Measurements from ENCODE around the gene DCDC2C. TPM values are rescaled to one million over a fixed set of nuclear protein-coding genes. Genes with fewer than 3 reads are reported as not detected.

The DCDC2C gene
- total RNA-seq, 4 donors from 2014 or later: 0.40 to 1.5 (median 0.68) TPM

DNA sequence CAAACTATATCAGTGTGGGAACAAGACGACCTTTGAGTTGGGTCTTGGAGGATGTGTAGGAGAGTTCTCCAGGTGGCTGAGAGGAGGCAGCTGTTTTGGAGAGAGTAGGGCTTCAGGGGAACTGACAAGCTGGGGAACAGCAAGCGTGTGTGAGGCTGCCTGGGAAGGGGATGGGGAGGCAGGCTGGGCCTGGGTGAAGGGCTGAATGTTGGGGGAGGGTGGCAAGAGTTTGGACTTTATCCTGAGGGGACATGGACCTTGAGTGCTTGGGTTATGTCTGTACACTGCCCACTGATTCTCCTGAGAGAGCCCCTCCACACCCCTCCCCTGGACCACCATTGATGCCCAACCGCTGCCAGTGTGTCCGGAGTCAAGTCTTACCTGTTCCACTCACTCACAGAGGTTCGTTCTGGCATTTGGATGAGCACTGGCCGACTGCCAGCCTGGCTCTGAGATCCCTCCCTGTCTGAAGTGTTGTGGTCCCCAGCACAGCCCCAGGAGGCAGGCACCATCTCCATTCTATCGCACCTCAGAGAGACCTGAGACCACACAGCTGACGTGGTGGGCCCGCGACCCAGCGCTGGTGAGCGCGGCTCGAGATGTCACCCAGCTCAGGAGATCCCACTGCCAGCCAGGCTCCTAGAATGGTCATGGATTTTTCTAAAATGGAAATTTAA lies 59.5 kb downstream of the DCDC2C start:
- H3K4me3 ChIP-seq (replicated peaks in 1 of 3): no peak overlapping the region
- no peaks in the 10 kb centered on the region for H3K27me3 ChIP-seq
- H3K9me3 ChIP-seq: no peaks in the 10 kb centered on the region
- H3K36me3 ChIP-seq: no peaks in the 10 kb centered on the region
- 79 to 88% methylated on average over 5 to 14 of the region's 14 CpGs for WGBS, 2 donors
- TF ChIP-seq POLR2A (IDR thresholded peaks at IDR 0.05): no peak
- TF ChIP-seq, protein P1, sequence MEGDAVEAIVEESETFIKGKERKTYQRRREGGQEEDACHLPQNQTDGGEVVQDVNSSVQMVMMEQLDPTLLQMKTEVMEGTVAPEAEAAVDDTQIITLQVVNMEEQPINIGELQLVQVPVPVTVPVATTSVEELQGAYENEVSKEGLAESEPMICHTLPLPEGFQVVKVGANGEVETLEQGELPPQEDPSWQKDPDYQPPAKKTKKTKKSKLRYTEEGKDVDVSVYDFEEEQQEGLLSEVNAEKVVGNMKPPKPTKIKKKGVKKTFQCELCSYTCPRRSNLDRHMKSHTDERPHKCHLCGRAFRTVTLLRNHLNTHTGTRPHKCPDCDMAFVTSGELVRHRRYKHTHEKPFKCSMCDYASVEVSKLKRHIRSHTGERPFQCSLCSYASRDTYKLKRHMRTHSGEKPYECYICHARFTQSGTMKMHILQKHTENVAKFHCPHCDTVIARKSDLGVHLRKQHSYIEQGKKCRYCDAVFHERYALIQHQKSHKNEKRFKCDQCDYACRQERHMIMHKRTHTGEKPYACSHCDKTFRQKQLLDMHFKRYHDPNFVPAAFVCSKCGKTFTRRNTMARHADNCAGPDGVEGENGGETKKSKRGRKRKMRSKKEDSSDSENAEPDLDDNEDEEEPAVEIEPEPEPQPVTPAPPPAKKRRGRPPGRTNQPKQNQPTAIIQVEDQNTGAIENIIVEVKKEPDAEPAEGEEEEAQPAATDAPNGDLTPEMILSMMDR (IDR thresholded peaks at IDR 0.05): no peak
- no peak for DNase-seq
- no peak overlapping the region for H3K27ac ChIP-seq
- no peaks in the 10 kb centered on the region for H3K4me1 ChIP-seq
- intact Hi-C loops (cut with DNase I): no loop called here

DNA sequence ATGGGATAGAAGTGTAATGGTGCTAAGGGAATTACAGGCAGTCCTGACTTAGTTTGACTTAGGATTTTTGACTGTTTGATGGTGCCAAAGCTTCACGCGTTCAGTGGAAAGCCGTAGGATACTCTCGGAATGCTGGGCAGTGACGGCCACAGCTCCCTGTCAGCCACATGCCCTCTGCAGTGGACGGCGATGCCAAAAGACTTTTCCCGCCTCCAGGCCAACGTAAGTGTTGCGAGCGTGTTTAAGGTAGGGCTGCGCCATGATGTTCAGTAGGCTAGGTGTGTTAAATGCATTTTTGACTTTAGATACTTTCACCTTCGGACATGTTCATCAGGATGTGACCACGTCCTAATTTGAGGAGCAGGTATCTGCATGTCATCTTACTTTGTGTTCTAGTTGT lies 63.4 kb downstream of the DCDC2C start:
- 86 to 88% methylated on average over 14 of the region's 14 CpGs for WGBS, 2 donors
- intact Hi-C loops (cut with DNase I): no loop called here

DNA sequence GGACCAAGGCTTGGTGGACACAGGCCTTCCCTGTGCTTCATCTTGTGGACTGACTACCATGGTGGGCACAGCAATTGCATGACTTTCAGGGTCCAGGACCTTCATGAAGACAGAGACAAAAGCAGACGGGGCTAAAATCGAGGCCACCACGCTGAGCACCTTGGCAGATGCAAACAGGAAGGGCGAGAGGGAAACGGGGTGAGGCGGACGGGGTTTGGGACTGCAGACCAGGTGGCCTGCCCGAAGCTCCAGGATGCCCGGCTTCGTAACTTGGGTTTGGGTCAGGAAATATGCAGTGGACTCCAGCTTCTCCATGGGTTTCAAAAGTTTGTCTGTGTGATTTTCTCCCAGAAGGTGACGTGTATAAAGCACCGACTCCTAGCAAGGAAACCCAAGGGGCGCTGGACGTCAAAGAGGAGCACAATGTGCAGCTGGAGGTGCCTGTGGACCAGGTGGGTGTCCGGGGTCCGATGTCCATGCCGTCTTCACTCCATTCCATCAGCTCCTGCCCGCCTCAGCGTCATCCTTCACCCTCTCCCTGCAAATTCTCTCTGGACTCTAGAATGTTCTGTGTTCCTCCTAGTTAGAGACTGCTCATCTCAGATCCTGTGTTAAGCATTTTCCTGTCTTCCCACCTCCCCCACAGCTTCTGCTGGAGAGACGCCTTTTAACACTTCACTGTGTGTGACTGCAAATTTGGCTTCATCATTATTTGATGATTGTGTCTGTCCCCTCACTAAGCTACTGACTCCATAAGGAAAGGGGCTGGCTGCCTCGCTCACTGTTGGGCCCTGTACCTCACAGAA lies 65.8 kb downstream of the DCDC2C start:
- 90 to 93% methylated on average over 21 of the region's 21 CpGs for WGBS, 2 donors
- no peak for TF ChIP-seq POLR2A (IDR thresholded peaks at IDR 0.05)
- TF ChIP-seq, protein P1 (IDR thresholded peaks at IDR 0.05): no peak
- intact Hi-C loops (cut with DNase I): no loop called here

More for the DNA sequence above, 63.4 kb downstream of the DCDC2C start:
- DNase-seq: no peak
- no peak for TF ChIP-seq POLR2A (IDR thresholded peaks at IDR 0.05)
- TF ChIP-seq, protein P1 (IDR thresholded peaks at IDR 0.05): no peak
- no peaks in the 10 kb centered on the region for H3K4me1 ChIP-seq
- H3K27ac ChIP-seq: no peak overlapping the region
- no peak overlapping the region for H3K4me3 ChIP-seq (replicated peaks in 1 of 3)
- H3K9me3 ChIP-seq: no peaks in the 10 kb centered on the region
- no peaks in the 10 kb centered on the region for H3K27me3 ChIP-seq
- no peaks in the 10 kb centered on the region for H3K36me3 ChIP-seq

DNA sequence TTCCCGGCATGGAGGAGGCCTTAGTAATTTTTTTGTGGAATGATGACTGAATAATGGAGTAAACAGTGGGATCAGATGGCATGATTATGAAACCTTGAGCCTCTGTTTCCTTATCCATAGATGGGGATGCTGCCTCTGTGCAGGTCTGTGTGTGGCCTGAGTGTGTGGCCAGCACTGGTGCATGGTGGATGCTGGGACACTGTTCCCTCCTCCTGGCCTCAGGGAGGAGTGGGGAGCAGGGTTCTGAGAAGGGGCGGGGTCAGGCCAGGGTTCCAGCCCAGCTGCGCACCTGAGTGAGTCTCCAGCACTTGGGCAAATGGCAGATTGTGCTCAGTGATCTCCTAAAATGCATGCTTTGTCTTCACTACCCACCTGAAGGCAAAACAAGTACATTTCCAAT lies 66.4 kb downstream of the DCDC2C start:
- Histone ChIP-seq H3K27ac (no peak overlapping the region), H3K9me3 (no peaks in the 10 kb centered on the region), H3K4me3 (replicated peaks in 1 of 3) (no peak overlapping the region), H3K36me3 (no peaks in the 10 kb centered on the region), H3K27me3 (no peaks in the 10 kb centered on the region), H3K4me1 (no peaks in the 10 kb centered on the region)
- no peak for DNase-seq
- intact Hi-C loops (cut with DNase I): no loop called here
- WGBS, 2 donors: 82% methylated on average over 3 of the region's 3 CpGs
- TF ChIP-seq POLR2A (IDR thresholded peaks at IDR 0.05): no peak
- TF ChIP-seq, protein P1 (IDR thresholded peaks at IDR 0.05): no peak

More for the DNA sequence above, 65.8 kb downstream of the DCDC2C start:
- Histone ChIP-seq H3K9me3 (no peaks in the 10 kb centered on the region), H3K4me3 (replicated peaks in 1 of 3) (no peak overlapping the region), H3K27me3 (no peaks in the 10 kb centered on the region), H3K4me1 (no peaks in the 10 kb centered on the region), H3K27ac (no peak overlapping the region), H3K36me3 (no peaks in the 10 kb centered on the region)
- DNase-seq: no peak

Measured in thyroid gland (tissue), 4 donors.